Neutrophil (primary cell): ENCODE measurements around the gene GDF11.

Experiments
- H3K27ac ChIP-seq: fragments of 200-600 bp; sonication (generic); 2 replicates; pipeline ENCODE4 v1.5.1; 2016; ENCODE audit warnings: mild to moderate bottlenecking, moderate library complexity
- H3K27me3 ChIP-seq: fragments of 200-600 bp; sonication (generic); 2 replicates; pipeline ENCODE4 v1.6.0; 2016; ENCODE audit warnings: mild to moderate bottlenecking
- H3K36me3 ChIP-seq: fragments of 200-600 bp; sonication (generic); 2 replicates; pipeline ENCODE4 v1.5.1; 2017
- H3K4me1 ChIP-seq, 2 experiments: fragments of 200-600 bp in 1 of 2; sonication (generic) in 1 of 2; 1 replicate in 1 of 2; 2 replicates in 1 of 2; pipeline versions ENCODE4 v1.5.1 to v1.6.1; 2013 to 2016; ENCODE audit warnings: low read depth in 1 of 2, low read length in 1 of 2, mild to moderate bottlenecking in 1 of 2, moderate library complexity in 1 of 2; ENCODE audit not compliant: control insufficient read depth in 1 of 2, insufficient read depth in 1 of 2
- H3K4me3 ChIP-seq, 2 experiments: fragments of 200-600 bp in 1 of 2; sonication (generic) in 1 of 2; 1 replicate in 1 of 2; 2 replicates in 1 of 2; pipeline ENCODE4 v1.5.1; 2013 to 2016; ENCODE audit warnings: low read depth in 1 of 2, low read length in 1 of 2, mild to moderate bottlenecking in 1 of 2, moderate library complexity in 1 of 2
- H3K9me3 ChIP-seq: fragments of 200-600 bp; sonication (generic); 2 replicates; pipeline ENCODE4 v1.5.1; 2016
- CTCF ChIP-seq: fragments of 200-600 bp; sonication (generic); IDR thresholded peaks from 2 replicates; pipeline ENCODE4 v1.5.1; 2016; ENCODE audit warnings: antibody characterized with exemption

The GDF11 gene

GRCh38 chr12:55732288-55732687, 10.6 kb upstream of the GDF11 start:
- H3K4me1 ChIP-seq, result peaks cover 22 to 23% of the 10 kb centered on the region in 2 experiments
- no peaks in the 10 kb centered on the region for H3K27me3 ChIP-seq
- H3K36me3 ChIP-seq, result peaks cover under 1% of the 10 kb centered on the region
- no peak overlapping the region for H3K4me3 ChIP-seq
- H3K27ac ChIP-seq, result no peak overlapping the region
- H3K9me3 ChIP-seq, result no peaks in the 10 kb centered on the region
- TF ChIP-seq CTCF, result no peak

GRCh38 chr12:55733021-55733555, 9.8 kb upstream of the GDF11 start:
- Histone ChIP-seq H3K4me3 (no peak overlapping the region), H3K27me3 (no peaks in the 10 kb centered on the region), H3K9me3 (no peaks in the 10 kb centered on the region), H3K36me3 (no peaks in the 10 kb centered on the region), H3K27ac (no peak overlapping the region), H3K4me1 (peaks cover 16 to 19% of the 10 kb centered on the region in 2 experiments)
- no peak for TF ChIP-seq CTCF

- Histone ChIP-seq H3K36me3 (no peaks in the 10 kb centered on the region), H3K27me3 (no peaks in the 10 kb centered on the region), H3K27ac (no peak overlapping the region), H3K9me3 (no peaks in the 10 kb centered on the region), H3K4me1 (peaks cover 23 to 26% of the 10 kb centered on the region in 2 experiments), H3K4me3 (no peak overlapping the region)
- TF ChIP-seq CTCF, result no peak
Observed at GRCh38 chr12:55733858-55734257, 9.1 kb upstream of the GDF11 start.

- Histone ChIP-seq H3K27ac (no peak overlapping the region), H3K4me3 (no peak overlapping the region), H3K36me3 (no peaks in the 10 kb centered on the region), H3K4me1 (peaks cover 19 to 21% of the 10 kb centered on the region in 2 experiments), H3K27me3 (no peaks in the 10 kb centered on the region), H3K9me3 (no peaks in the 10 kb centered on the region)
- no peak for TF ChIP-seq CTCF
Observed at GRCh38 chr12:55734595-55734994, 8.3 kb upstream of the GDF11 start.

GRCh38 chr12:55736076-55736475, 6.8 kb upstream of the GDF11 start:
- Histone ChIP-seq H3K27me3 (peaks cover 4% of the 10 kb centered on the region), H3K36me3 (no peaks in the 10 kb centered on the region), H3K4me3 (no peak overlapping the region), H3K9me3 (no peaks in the 10 kb centered on the region), H3K27ac (no peak overlapping the region), H3K4me1 (peaks cover 10 to 11% of the 10 kb centered on the region in 2 experiments)
- TF ChIP-seq CTCF, result no peak
